DOHH2 (cell line): ENCODE data around the gene ADAT1.

Experiments
- EZH2phosphoT487 ChIP-seq: fragments of 200-600 bp; sonication (generic); IDR thresholded peaks from 2 replicates; pipeline ENCODE4 v1.6.1; 2017; ENCODE audit warnings: borderline replicate concordance, mild to moderate bottlenecking, antibody characterized with exemption, low read length, moderate library complexity, mixed read lengths
- TF ChIP-seq, protein P1 (sequence below): fragments of 200-600 bp; sonication (generic); IDR thresholded peaks from one replicate; pipeline ENCODE4 v1.5.1; 2014; ENCODE audit warnings: antibody characterized with exemption, mild to moderate bottlenecking, low read depth, low read length; ENCODE audit not compliant: poor library complexity, severe bottlenecking

- TF ChIP-seq, protein P1, sequence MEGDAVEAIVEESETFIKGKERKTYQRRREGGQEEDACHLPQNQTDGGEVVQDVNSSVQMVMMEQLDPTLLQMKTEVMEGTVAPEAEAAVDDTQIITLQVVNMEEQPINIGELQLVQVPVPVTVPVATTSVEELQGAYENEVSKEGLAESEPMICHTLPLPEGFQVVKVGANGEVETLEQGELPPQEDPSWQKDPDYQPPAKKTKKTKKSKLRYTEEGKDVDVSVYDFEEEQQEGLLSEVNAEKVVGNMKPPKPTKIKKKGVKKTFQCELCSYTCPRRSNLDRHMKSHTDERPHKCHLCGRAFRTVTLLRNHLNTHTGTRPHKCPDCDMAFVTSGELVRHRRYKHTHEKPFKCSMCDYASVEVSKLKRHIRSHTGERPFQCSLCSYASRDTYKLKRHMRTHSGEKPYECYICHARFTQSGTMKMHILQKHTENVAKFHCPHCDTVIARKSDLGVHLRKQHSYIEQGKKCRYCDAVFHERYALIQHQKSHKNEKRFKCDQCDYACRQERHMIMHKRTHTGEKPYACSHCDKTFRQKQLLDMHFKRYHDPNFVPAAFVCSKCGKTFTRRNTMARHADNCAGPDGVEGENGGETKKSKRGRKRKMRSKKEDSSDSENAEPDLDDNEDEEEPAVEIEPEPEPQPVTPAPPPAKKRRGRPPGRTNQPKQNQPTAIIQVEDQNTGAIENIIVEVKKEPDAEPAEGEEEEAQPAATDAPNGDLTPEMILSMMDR, result no peak
- TF ChIP-seq EZH2phosphoT487, result no peak
Observed at GRCh38 chr16:75565640-75566039, 57.4 kb downstream of the ADAT1 start.
